Sigmoid colon (tissue), 4 donors: Measurements from ENCODE around the gene E2F3.

Experiments
- EP300 ChIP-seq, 4 donors: sonication (generic); formaldehyde crosslinking; IDR thresholded peaks; one replicate each; pipeline ENCODE4 v1.6.1; 2017; ENCODE audit warnings: antibody characterized with exemption in 4 of 4
- POLR2A ChIP-seq, 2 donors: fragments of 450-650 bp; IDR thresholded peaks; one replicate each; pipeline ENCODE4 v1.6.1; 2016; ENCODE audit warnings: antibody characterized with exemption in 2 of 2, mild to moderate bottlenecking in 2 of 2, moderate library complexity in 2 of 2
- POLR2AphosphoS5 ChIP-seq, 4 donors: sonication (generic); formaldehyde crosslinking; IDR thresholded peaks; one replicate each; pipeline ENCODE4 v1.6.1; 2017; ENCODE audit warnings: antibody characterized with exemption in 4 of 4
- TF ChIP-seq, protein P1 (sequence below), 4 experiments: fragments of 450-650 bp in 3 of 4; fragments of 200-600 bp in 1 of 4; IDR thresholded peaks; one replicate each; pipeline ENCODE4 v1.5.1; 2016 to 2019; ENCODE audit warnings: antibody characterized with exemption in 4 of 4, mild to moderate bottlenecking in 3 of 4, moderate library complexity in 2 of 4

- TF ChIP-seq, protein P1, sequence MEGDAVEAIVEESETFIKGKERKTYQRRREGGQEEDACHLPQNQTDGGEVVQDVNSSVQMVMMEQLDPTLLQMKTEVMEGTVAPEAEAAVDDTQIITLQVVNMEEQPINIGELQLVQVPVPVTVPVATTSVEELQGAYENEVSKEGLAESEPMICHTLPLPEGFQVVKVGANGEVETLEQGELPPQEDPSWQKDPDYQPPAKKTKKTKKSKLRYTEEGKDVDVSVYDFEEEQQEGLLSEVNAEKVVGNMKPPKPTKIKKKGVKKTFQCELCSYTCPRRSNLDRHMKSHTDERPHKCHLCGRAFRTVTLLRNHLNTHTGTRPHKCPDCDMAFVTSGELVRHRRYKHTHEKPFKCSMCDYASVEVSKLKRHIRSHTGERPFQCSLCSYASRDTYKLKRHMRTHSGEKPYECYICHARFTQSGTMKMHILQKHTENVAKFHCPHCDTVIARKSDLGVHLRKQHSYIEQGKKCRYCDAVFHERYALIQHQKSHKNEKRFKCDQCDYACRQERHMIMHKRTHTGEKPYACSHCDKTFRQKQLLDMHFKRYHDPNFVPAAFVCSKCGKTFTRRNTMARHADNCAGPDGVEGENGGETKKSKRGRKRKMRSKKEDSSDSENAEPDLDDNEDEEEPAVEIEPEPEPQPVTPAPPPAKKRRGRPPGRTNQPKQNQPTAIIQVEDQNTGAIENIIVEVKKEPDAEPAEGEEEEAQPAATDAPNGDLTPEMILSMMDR (IDR thresholded peaks at IDR 0.05), result no peak
- TF ChIP-seq EP300 (IDR thresholded peaks at IDR 0.05) (no peak), POLR2AphosphoS5 (IDR thresholded peaks at IDR 0.05) (no peak), POLR2A (IDR thresholded peaks at IDR 0.05) (no peak)
Measured at GRCh38 chr6:20360471-20361119, 41.1 kb upstream of the E2F3 start.
